Coronary artery (tissue), 2 donors: ENCODE data around the gene ICAM1.

Source experiments
- DNase-seq: peaks from one replicate; pipeline ENCODE4 v3.0.0-alpha.2; 2017; ENCODE audit warnings: low spot score
- H3K27ac ChIP-seq, 2 donors: fragments of 200-600 bp; sonication (generic); one replicate each; pipeline ENCODE4 v1.5.1; 2016 to 2019
- H3K4me3 ChIP-seq: fragments of 200-600 bp; sonication (generic); 2 replicates; pipeline ENCODE4 v1.5.1; 2016; ENCODE audit warnings: mild to moderate bottlenecking, moderate library complexity
- CTCF ChIP-seq: fragments of 200-600 bp; sonication (generic); IDR thresholded peaks from one replicate; pipeline ENCODE4 v1.5.1; 2019; ENCODE audit warnings: antibody characterized with exemption

Gene ICAM1

GRCh38 chr19:10246511-10246910, 24.4 kb upstream of the ICAM1 start:
- DNase-seq, result no peak
- TF ChIP-seq CTCF, result no peak
- H3K4me3 ChIP-seq, result no peak overlapping the region
- no peak overlapping the region for H3K27ac ChIP-seq

- H3K27ac ChIP-seq, result peak within 1 kb of the TSS; percentile 52 to 86
- peak; percentile 98 for DNase-seq
- peak within 1 kb of the TSS; percentile 89 for H3K4me3 ChIP-seq
- no peak for TF ChIP-seq CTCF
These were observed 18.9 kb upstream of the ICAM1 start, which contains the start of gene MRPL4 for GRCh38 chr19:10251792-10252694. TSS of gene MRPL4 (plus strand) at chr19:10252214. CDS start at chr19:10252254, 40 bp downstream.

GRCh38 chr19:10252707-10253106, 18.2 kb upstream of the ICAM1 start:
- Histone ChIP-seq H3K4me3 (peak overlapping the region; percentile 89), H3K27ac (peak overlapping the region in 1 of 2 donors; percentile 86)
- DNase-seq, result no peak
- no peak for TF ChIP-seq CTCF

GRCh38 chr19:10254244-10254643, 16.7 kb upstream of the ICAM1 start:
- no peak for TF ChIP-seq CTCF
- DNase-seq, result no peak
- no peak overlapping the region for H3K4me3 ChIP-seq
- no peak overlapping the region for H3K27ac ChIP-seq

- H3K27ac ChIP-seq, result no peak overlapping the region
- DNase-seq, result no peak
- no peak for TF ChIP-seq CTCF
- no peak overlapping the region for H3K4me3 ChIP-seq
These were observed 15.6 kb upstream of the ICAM1 start for GRCh38 chr19:10255358-10255757.

GRCh38 chr19:10256551-10256950, 14.4 kb upstream of the ICAM1 start:
- DNase-seq, result no peak
- no peak for TF ChIP-seq CTCF
- Histone ChIP-seq H3K27ac (no peak overlapping the region), H3K4me3 (no peak overlapping the region)

- no peak overlapping the region for H3K27ac ChIP-seq
- H3K4me3 ChIP-seq, result no peak overlapping the region
- no peak for DNase-seq
- no peak for TF ChIP-seq CTCF
These were observed 13.8 kb upstream of the ICAM1 start for GRCh38 chr19:10256970-10257615.
